PFSK-1 (cell line): ENCODE measurements around the gene HSFX3.

ENCODE experiments used
- FOXP2 ChIP-seq: optimal IDR thresholded peaks from 2 replicates; pipeline ENCODE3; 2011; ENCODE audit warnings: borderline replicate concordance, control low read depth, inconsistent platforms; ENCODE audit not compliant: insufficient read depth; ENCODE audit errors: extremely low read length, extremely low read depth
- POLR2AphosphoS5 ChIP-seq: IDR thresholded peaks from 2 replicates; pipeline ENCODE4 v1.6.1; 2012; ENCODE audit warnings: low read depth, mild to moderate bottlenecking, control low read depth, low read length, moderate library complexity
- REST ChIP-seq, 2 experiments: IDR thresholded peaks; 2 replicates each; pipeline versions ENCODE4 v1.6.1 to v1.8.0; 2011 to 2012; ENCODE audit warnings: low read depth in 2 of 2, low read length in 2 of 2, control low read depth in 1 of 2, inconsistent platforms in 1 of 2, mild to moderate bottlenecking in 1 of 2, moderate library complexity in 1 of 2; ENCODE audit not compliant: insufficient read depth in 1 of 2
- SIN3A ChIP-seq: IDR thresholded peaks from 2 replicates; pipeline ENCODE4 v1.6.1; 2012; ENCODE audit warnings: mild to moderate bottlenecking, low read length, moderate library complexity, borderline replicate concordance; ENCODE audit not compliant: insufficient read depth
- TAF1 ChIP-seq: IDR thresholded peaks from 2 replicates; pipeline ENCODE4 v1.6.1; 2012; ENCODE audit warnings: low read length, control low read depth, borderline replicate concordance; ENCODE audit not compliant: insufficient read depth

The HSFX3 gene

GRCh38 chrX:149505671-149506070 lies 44.1 kb downstream of the HSFX3 start:
- no peak for TF ChIP-seq REST (IDR thresholded peaks at IDR 0.05; ENCODE audit: insufficient read depth in 1 of 2, low read depth in 2 of 2, low read length in 2 of 2)
- TF ChIP-seq SIN3A: no peak
- no peak for TF ChIP-seq TAF1

GRCh38 chrX:149504915-149505651 lies 44.6 kb downstream of the HSFX3 start, which contains the start of gene IDS:
Gene IDS, minus strand, starts transcription at chrX:149505306. Its CDS starts 169 bp downstream, at chrX:149505137.
- TF ChIP-seq POLR2AphosphoS5: peak; percentile 72
- peak; percentile 60 for TF ChIP-seq FOXP2
- no peak for TF ChIP-seq REST (IDR thresholded peaks at IDR 0.05; ENCODE audit: insufficient read depth in 1 of 2, low read depth in 2 of 2, low read length in 2 of 2)

GRCh38 chrX:149504226-149504914 lies 45.4 kb downstream of the HSFX3 start:
- TF ChIP-seq SIN3A (no peak), REST (IDR thresholded peaks at IDR 0.05; ENCODE audit: insufficient read depth in 1 of 2, low read depth in 2 of 2, low read length in 2 of 2) (no peak), TAF1 (no peak), FOXP2 (no peak)

GRCh38 chrX:149499766-149500165 lies 50.0 kb downstream of the HSFX3 start:
- TF ChIP-seq SIN3A: no peak
- TF ChIP-seq POLR2AphosphoS5: no peak
- no peak for TF ChIP-seq REST (IDR thresholded peaks at IDR 0.05; ENCODE audit: insufficient read depth in 1 of 2, low read depth in 2 of 2, low read length in 2 of 2)
- TF ChIP-seq FOXP2: no peak
- no peak for TF ChIP-seq TAF1

- TF ChIP-seq FOXP2 (no peak), TAF1 (no peak), POLR2AphosphoS5 (no peak), REST (IDR thresholded peaks at IDR 0.05; ENCODE audit: insufficient read depth in 1 of 2, low read depth in 2 of 2, low read length in 2 of 2) (no peak), SIN3A (no peak)
Measured at GRCh38 chrX:149498767-149499166, 51.0 kb downstream of the HSFX3 start.
